SK-MEL-5 (cell line): ENCODE measurements around the gene ZNF212. TPM values are rescaled to one million over a fixed set of nuclear protein-coding genes. Genes with fewer than 3 reads are reported as not detected.
A peak's percentile ranks its signal among the peaks of the same experiment; 100 is the strongest.
"Not testable (repeated sequence)": the region's sequence is repeated elsewhere in the genome, so short reads cannot be mapped to it uniquely, and the experiment has no call there.

Experiments
- DNase-seq: peaks from one replicate; pipeline ENCODE4 v3.0.0-alpha.2; 2016; ENCODE audit warnings: low read depth, low spot score
- in situ Hi-C: cut with HindIII; loops from 2 replicates; pipeline ENCODE4 v1.10.0; 2016; ENCODE audit warnings: low sequenced_read_pairs, high pct_unique_total_duplicates, low pct_unique_long_range_greater_than_20kb
- total RNA-seq: library from RNA; depleted of rRNA; stranded (reverse); fragments of >200 nt; shearing (Covaris generic); gene quantifications from 2 replicates; pipeline ENCODE4 v1.2.3, GENCODE V29; 2014

ZNF212 gene
- total RNA-seq, 1 experiment from 2014 or later = 6.8 TPM

- in situ Hi-C loops = no loop called here
- peak; percentile 30 for DNase-seq
Measured at GRCh38 chr7:149214020-149214720, 25.3 kb upstream of the ZNF212 start.

GRCh38 chr7:149216402-149216801 is 23.0 kb upstream of the ZNF212 start:
- in situ Hi-C loops = no loop called here
- no peak for DNase-seq

GRCh38 chr7:149217570-149217969 is 21.9 kb upstream of the ZNF212 start:
- in situ Hi-C loops = no loop called here
- no peak for DNase-seq

GRCh38 chr7:149218469-149219420 is 20.7 kb upstream of the ZNF212 start:
- in situ Hi-C loops = no loop called here
- DNase-seq = no peak

DNA sequence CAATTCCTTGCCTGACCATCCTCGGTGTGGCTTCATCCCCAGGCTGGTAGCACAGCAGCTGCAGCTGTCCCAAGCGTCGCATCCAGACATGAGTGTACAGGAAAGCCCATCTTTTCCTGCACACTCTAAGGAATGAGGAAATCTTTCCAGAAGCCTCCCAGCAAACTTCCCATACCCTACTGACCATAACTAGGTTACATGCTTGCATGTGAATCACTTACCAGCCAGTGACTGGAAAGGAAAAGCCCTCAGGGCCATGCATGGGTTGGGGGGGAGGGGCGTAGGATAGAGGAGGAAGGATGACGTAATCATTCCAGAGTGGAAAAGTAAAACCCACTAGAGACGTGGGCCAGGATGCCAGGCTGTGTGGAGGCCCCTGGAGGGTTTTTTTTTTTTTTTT is 18.9 kb upstream of the ZNF212 start:
- no peak for DNase-seq
- in situ Hi-C loops = no loop called here

GRCh38 chr7:149223176-149223575 is 16.3 kb upstream of the ZNF212 start:
- in situ Hi-C loops = no loop called here
- DNase-seq = no peak

GRCh38 chr7:149223761-149224160 is 15.7 kb upstream of the ZNF212 start:
- DNase-seq = no peak
- in situ Hi-C loops = no loop called here

GRCh38 chr7:149224352-149224751 is 15.1 kb upstream of the ZNF212 start:
- no peak for DNase-seq
- in situ Hi-C loops = no loop called here

DNA sequence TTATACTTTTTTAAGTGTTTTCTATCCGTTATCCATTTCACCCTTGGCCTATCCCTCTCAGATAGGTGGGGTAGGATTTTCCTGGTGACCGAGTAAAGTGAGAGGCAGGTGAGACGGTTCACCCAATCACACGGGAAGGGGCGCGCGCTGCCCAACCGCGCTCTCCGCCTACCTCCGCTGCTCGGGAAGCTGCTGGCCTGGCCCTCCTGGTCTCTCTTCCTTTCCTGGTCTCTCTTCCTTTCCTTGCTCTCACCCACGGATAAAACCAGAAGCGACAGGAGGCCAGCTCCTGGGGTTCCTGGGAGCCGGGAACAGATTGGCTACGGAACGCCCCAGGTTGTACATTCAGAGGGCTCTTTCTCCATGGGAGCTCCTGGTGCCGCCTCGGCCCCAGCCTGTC is 14.3 kb upstream of the ZNF212 start:
- in situ Hi-C loops = no loop called here
- DNase-seq = no peak

DNA sequence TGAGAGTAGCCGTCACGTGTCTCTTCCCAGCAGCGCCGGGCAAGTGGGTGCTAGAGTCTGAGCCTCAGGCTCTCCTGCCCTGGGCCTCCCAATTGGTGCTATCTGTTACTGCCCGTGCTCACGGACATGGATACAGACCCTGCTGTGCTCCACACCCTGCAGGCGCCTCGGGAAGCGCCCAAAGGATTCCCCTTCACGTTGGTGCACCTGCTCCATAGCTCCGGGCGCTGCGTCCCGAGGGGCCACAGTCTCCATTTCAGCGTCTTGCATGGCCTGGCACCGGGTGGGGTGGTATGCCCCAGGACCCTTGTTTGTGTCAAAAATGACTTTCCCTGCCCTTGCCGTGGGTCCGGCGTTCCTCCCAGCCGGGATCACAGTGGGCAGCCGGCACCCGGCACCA is 13.8 kb upstream of the ZNF212 start:
- in situ Hi-C loops = no loop called here
- no peak for DNase-seq

DNA sequence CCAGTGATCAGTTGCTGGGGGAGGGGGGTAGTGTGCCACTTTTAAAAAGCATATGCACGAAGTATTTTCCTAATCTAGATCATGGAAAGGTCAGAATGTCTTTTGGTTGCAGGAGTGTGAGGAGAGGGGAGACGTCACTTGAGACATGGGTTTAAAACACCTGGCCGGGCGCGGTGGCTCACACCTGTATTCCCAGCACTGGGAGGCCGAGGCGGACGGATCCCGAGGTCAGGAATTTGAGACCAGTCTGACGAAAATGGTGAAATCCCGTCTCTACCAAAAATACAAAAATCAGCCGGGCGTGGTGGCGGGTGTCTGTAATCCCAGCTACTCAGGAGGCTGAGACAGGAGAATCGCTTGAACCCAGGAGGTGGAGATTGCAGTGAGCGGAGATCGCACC is 13.1 kb upstream of the ZNF212 start:
- in situ Hi-C loops = not testable (repeated sequence)

GRCh38 chr7:149226840-149227494 is 12.5 kb upstream of the ZNF212 start:
- no peak for DNase-seq

More for the DNA sequence above, 13.1 kb upstream of the ZNF212 start:
- DNase-seq = not testable (repeated sequence)

DNA sequence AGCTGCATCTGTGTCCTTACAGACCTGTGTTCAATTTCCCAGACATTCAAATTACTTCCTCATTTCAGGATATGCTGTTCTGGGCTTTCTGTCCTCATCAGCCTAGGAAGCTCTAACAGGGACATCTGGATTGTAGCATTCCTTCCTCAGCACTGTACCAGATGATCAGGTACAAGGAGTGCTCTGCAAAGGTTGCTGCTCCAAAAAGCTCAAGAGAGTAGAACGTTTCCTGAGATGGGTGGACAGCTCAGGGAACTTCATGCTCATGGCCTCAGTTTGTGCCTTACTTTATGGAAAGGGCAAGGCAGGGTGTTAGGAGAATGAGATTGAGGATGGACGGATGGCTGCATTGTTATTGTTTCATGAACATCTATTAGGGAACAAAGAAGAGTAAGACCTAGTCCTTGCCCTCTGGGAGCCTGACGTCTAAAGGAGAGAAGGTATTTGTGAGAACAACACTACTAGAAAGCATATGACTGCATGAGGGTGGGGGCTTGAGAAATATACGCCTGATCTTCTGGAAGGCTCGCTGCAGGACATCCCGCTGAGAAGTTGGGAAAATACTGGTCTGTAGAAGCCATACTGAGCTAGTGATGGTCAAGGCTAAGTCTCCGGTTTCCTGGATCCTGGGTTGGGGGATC is 10.5 kb upstream of the ZNF212 start:
- no peak for DNase-seq
- in situ Hi-C loops = no loop called here

More at GRCh38 chr7:149226840-149227494, 12.5 kb upstream of the ZNF212 start:
- in situ Hi-C loops = no loop called here

- in situ Hi-C loops = no loop called here
Measured at GRCh38 chr7:149229526-149229925, 9.9 kb upstream of the ZNF212 start.

DNA sequence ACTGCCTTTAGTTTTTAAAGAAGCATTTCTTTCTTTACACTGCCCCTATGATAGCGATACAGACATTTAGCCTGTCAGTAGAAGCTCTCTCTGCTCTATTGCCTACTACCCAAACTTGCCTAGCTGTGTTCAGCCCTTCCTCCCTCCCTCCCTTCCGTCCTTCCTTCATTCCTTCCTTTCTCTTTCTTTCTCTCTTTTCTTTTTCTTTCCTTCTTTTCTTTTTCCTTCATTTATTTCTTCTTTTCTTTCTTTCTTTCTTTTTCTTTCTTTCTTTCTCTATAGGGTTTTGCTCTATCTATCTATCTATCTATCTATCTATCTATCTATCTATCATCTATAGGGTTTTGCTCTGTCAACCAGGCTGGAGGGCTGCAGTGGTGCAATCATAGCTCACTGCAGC is 7.1 kb upstream of the ZNF212 start:
- DNase-seq = no peak
- in situ Hi-C loops = no loop called here

More at GRCh38 chr7:149229526-149229925, 9.9 kb upstream of the ZNF212 start:
- DNase-seq = no peak

DNA sequence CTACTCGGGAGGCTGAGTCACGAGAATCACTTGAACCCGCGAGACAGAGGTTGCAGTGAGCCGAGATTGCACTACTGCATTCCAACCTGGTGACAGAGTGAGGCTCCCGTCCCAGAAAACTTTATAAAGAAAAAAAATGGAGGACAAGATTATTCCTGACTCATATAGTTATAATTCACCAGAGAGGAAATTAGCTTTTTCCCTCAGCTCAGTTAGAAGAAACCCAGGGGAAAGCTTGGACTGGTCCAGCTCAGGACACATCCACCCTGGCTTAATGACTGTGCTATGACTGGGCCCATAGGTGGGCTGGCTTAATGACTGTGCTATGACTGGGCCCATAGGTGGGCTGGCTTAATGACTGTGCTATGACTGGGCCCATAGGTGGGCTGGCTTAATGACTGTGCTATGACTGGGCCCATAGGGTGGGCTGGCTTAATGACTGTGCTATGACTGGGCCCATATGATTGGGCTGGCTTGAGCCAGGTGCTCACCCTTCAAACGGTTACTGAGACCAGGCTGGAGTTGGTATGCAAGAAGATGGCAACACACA is 5.7 kb upstream of the ZNF212 start:
- in situ Hi-C loops, DNase-seq: not testable (repeated sequence)

DNA sequence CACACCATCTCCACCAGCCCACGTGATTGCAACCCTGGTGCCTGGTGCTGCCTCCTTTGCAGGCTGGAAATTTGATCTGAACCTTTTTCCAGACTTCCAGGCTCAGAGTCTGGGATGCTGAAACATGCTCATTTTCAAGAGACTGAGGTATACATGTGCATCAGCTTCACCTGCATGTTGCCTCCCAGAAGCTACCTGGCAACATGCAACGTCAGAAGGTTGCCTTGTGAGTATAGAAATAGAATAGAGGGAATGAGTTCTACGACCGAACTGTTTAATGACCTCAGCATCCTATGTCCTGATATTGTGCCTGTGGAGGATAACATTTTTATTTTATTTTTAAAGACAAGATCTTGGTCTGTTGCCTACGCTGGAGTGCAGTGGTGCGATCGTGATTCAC is 1.9 kb upstream of the ZNF212 start:
- in situ Hi-C loops = no loop called here
- DNase-seq = no peak
